SU-DHL-6 (cell line): ENCODE results near the gene PHAF1.

Experiments
- H2AFZ ChIP-seq: fragments of 200-600 bp; sonication (generic); 2 replicates; pipeline ENCODE4 v1.6.1; 2014; ENCODE audit warnings: low read depth, mild to moderate bottlenecking, moderate library complexity, mixed read lengths, antibody characterized with exemption, low read length; ENCODE audit not compliant: severe bottlenecking
- H3F3A ChIP-seq: fragments of 200-600 bp; shearing (Covaris generic); 2 replicates; pipeline ENCODE4 v1.6.0; 2016; ENCODE audit warnings: antibody characterized with exemption, mild to moderate bottlenecking; ENCODE audit not compliant: insufficient read depth
- H3K27ac ChIP-seq: fragments of 200-600 bp; sonication (generic); 2 replicates; pipeline ENCODE4 v1.5.1; 2016; ENCODE audit warnings: low read depth, mild to moderate bottlenecking, low read length, moderate library complexity, mixed read lengths
- H3K27me3 ChIP-seq: fragments of 200-600 bp; sonication (generic), shearing (Covaris generic); 2 replicates; pipeline ENCODE4 v1.6.0; 2014; ENCODE audit warnings: mild to moderate bottlenecking, low read length
- H3K36me3 ChIP-seq: fragments of 200-600 bp; sonication (generic); 2 replicates; pipeline ENCODE4 v1.6.1; 2014; ENCODE audit warnings: mild to moderate bottlenecking, low read length, mixed read lengths
- H3K4me2 ChIP-seq: fragments of 300-600, 200-600 bp; shearing (Covaris generic), sonication (generic); 2 replicates; pipeline ENCODE4 v1.6.0; 2014; ENCODE audit warnings: low read length, low read depth, mild to moderate bottlenecking; ENCODE audit not compliant: poor library complexity, severe bottlenecking
- H3K4me3 ChIP-seq: fragments of 200-600 bp; sonication (generic); 2 replicates; pipeline ENCODE4 v1.5.1; 2014; ENCODE audit warnings: antibody characterized with exemption, low read length, mild to moderate bottlenecking, mixed read lengths; ENCODE audit not compliant: insufficient read depth, poor library complexity, severe bottlenecking
- H3K79me2 ChIP-seq: fragments of 200-600 bp; sonication (generic); 2 replicates; pipeline ENCODE4 v1.6.1; 2014; ENCODE audit warnings: mild to moderate bottlenecking, low read length, moderate library complexity; ENCODE audit not compliant: insufficient read depth
- H3K9ac ChIP-seq: fragments of 200-600 bp; sonication (generic); 2 replicates; pipeline ENCODE4 v1.7.0; 2014; ENCODE audit warnings: mild to moderate bottlenecking, low read length
- H3K9me2 ChIP-seq: fragments of 200-600 bp; sonication (generic); replicated peaks from 2 replicates; pipeline ENCODE4 v1.6.1; 2014; ENCODE audit warnings: low read length; ENCODE audit not compliant: insufficient read depth
- H3K9me3 ChIP-seq: fragments of 200-600 bp; sonication (generic); 2 replicates; pipeline ENCODE4 v1.6.1; 2014; ENCODE audit warnings: low read length, mixed read lengths; ENCODE audit not compliant: insufficient read depth
- H4K20me1 ChIP-seq: fragments of 200-600 bp; sonication (generic); 2 replicates; pipeline ENCODE4 v1.6.1; 2014; ENCODE audit warnings: low read depth, mild to moderate bottlenecking, antibody characterized with exemption, low read length, moderate library complexity, mixed read lengths
- EZH2phosphoT487 ChIP-seq: fragments of 200-600 bp; sonication (generic), shearing (Covaris generic); conservative IDR thresholded peaks from 2 replicates; pipeline ENCODE4 v1.6.1; 2018; ENCODE audit warnings: mild to moderate bottlenecking, antibody characterized with exemption, low read length, moderate library complexity, mixed read lengths
- TF ChIP-seq, protein P1 (sequence below): fragments of 200-600 bp; sonication (generic); IDR thresholded peaks from one replicate; pipeline ENCODE4 v1.5.1; 2017; ENCODE audit warnings: antibody characterized with exemption, mild to moderate bottlenecking, low read length, moderate library complexity; ENCODE audit not compliant: insufficient read depth, poor library complexity, severe bottlenecking

PHAF1 gene

GRCh38 chr16:67101311-67102082 lies 8.2 kb upstream of the PHAF1 start:
- Histone ChIP-seq H2AFZ (no peak overlapping the region), H3K9ac (no peak overlapping the region), H3K36me3 (peaks cover 6% of the 10 kb centered on the region; the same call in 1 of the 2 replicates), H3K9me3 (no peaks in the 10 kb centered on the region), H3K4me3 (no peak overlapping the region), H3K4me2 (no peak overlapping the region), H3K27me3 (no peaks in the 10 kb centered on the region), H4K20me1 (no peaks in the 10 kb centered on the region), H3F3A (peaks cover 15% of the 10 kb centered on the region; the same call in 1 of the 2 replicates), H3K9me2 (no peaks in the 10 kb centered on the region), H3K79me2 (no peaks in the 10 kb centered on the region), H3K27ac (no peak overlapping the region)
- no peak for TF ChIP-seq EZH2phosphoT487
- TF ChIP-seq, protein P1, sequence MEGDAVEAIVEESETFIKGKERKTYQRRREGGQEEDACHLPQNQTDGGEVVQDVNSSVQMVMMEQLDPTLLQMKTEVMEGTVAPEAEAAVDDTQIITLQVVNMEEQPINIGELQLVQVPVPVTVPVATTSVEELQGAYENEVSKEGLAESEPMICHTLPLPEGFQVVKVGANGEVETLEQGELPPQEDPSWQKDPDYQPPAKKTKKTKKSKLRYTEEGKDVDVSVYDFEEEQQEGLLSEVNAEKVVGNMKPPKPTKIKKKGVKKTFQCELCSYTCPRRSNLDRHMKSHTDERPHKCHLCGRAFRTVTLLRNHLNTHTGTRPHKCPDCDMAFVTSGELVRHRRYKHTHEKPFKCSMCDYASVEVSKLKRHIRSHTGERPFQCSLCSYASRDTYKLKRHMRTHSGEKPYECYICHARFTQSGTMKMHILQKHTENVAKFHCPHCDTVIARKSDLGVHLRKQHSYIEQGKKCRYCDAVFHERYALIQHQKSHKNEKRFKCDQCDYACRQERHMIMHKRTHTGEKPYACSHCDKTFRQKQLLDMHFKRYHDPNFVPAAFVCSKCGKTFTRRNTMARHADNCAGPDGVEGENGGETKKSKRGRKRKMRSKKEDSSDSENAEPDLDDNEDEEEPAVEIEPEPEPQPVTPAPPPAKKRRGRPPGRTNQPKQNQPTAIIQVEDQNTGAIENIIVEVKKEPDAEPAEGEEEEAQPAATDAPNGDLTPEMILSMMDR = no peak

GRCh38 chr16:67104061-67104460 lies 5.7 kb upstream of the PHAF1 start:
- H4K20me1 ChIP-seq = no peaks in the 10 kb centered on the region
- no peaks in the 10 kb centered on the region for H3K79me2 ChIP-seq
- H3K9ac ChIP-seq = no peak overlapping the region
- no peak overlapping the region for H2AFZ ChIP-seq
- no peak overlapping the region for H3K27ac ChIP-seq
- peaks cover 15% of the 10 kb centered on the region; the same call in 1 of the 2 replicates for H3F3A ChIP-seq
- H3K36me3 ChIP-seq = peaks cover 6% of the 10 kb centered on the region; the same call in 1 of the 2 replicates
- no peaks in the 10 kb centered on the region for H3K9me3 ChIP-seq
- TF ChIP-seq, protein P1 = no peak
- TF ChIP-seq EZH2phosphoT487 = no peak
- no peaks in the 10 kb centered on the region for H3K27me3 ChIP-seq
- no peak overlapping the region for H3K4me3 ChIP-seq
- no peaks in the 10 kb centered on the region for H3K9me2 ChIP-seq
- H3K4me2 ChIP-seq = no peak overlapping the region

GRCh38 chr16:67104845-67105244 lies 4.9 kb upstream of the PHAF1 start:
- Histone ChIP-seq H3K9ac (no peak overlapping the region), H3K36me3 (peaks cover 6% of the 10 kb centered on the region; the same call in 1 of the 2 replicates), H3K79me2 (no peaks in the 10 kb centered on the region), H3K27ac (no peak overlapping the region), H3K9me2 (no peaks in the 10 kb centered on the region), H3K9me3 (no peaks in the 10 kb centered on the region), H4K20me1 (no peaks in the 10 kb centered on the region), H3F3A (peaks cover 14% of the 10 kb centered on the region; the same call in 1 of the 2 replicates), H3K4me2 (no peak overlapping the region), H3K4me3 (no peak overlapping the region), H2AFZ (no peak overlapping the region), H3K27me3 (no peaks in the 10 kb centered on the region)
- TF ChIP-seq, protein P1 = no peak
- no peak for TF ChIP-seq EZH2phosphoT487
